ENCODE measurements around the gene WBP1L. TPM values are rescaled to one million over a fixed set of nuclear protein-coding genes. Genes with fewer than 3 reads are reported as not detected.

WBP1L gene
- total RNA-seq, 2 experiments from 2014 or later: 17.6 to 24.4 TPM

DNA sequence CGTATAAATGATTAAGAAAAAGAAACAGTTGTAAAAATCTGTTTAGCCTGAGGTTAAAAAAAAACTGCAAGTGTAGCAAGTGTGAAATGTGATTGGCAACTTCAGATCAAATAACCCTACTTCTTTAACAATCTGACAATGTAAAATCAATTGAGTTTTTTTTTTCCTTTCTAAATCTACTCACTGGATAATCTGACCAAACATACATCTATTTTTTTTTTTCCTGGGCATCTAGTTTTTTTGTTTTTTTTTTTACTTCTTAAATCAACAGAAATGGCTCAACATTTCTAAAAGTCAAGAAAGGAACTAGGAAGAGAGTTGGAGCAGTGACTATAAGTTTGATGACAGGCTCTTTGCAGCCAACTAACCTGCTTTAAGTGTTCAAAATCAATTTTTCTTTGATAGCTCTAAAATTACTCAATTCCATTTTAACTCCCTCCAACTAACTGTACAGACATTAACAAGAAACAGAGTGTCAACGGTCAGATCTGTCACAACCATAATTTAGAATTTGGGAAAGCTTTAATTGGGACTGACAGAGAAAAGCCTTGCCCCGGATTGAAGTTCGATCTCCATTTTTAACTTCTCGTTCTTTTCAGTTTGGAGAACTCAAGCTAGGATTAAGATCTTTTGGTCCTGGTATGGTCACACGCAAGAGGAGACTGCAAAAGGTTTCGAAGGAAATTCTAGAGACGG is 30.8 kb upstream of the WBP1L start:
- ChIA-PET CTCF (ENCODE audit: unreplicated experiment) (interaction anchor here (1.1 kb wide), 1 partner anchor 69 kb away, joined by 3 read pairs; the partner anchor contains the start of gene TRIM8), POLR2A (interaction anchor here (0.6 to 2.5 kb wide), 17 partner anchors 10 to 1293 kb away, joined by 3 to 10 read pairs (median 5); partner anchors contain the start of genes TRIM8 and WBP1L)
- intact Hi-C loops (cut with micrococcal nuclease; ENCODE audit: unreplicated experiment): loop anchor here (1.0 to 10.0 kb wide), 4 partner anchors 51 to 598 kb away; partner anchors contain the start of genes ACTR1A and SUFU
- no peaks in the 10 kb centered on the region for H3K9me3 ChIP-seq (ENCODE audit: low read length)
- DNase-seq (ENCODE audit: low spot score): no peak
- H3K79me2 ChIP-seq (ENCODE audit: insufficient read depth, low read depth, low read length): peaks cover 77% of the 10 kb centered on the region
- H3K27ac ChIP-seq (ENCODE audit: low read depth, low read length, poor library complexity, severe bottlenecking): peak overlapping the region; percentile 84
- peak overlapping the region; percentile 90; the same call in 1 of the 2 replicates for H2AFZ ChIP-seq (ENCODE audit: low read length)
- H3K36me3 ChIP-seq (ENCODE audit: insufficient read depth, low read length): peaks cover 12% of the 10 kb centered on the region; the same call in 1 of the 2 replicates
- H4K20me1 ChIP-seq (ENCODE audit: insufficient read depth, low read length): peaks cover 3% of the 10 kb centered on the region; the same call in 1 of the 2 replicates
- H3K9me2 ChIP-seq (ENCODE audit: insufficient read depth, low read length): no peaks in the 10 kb centered on the region
- TF ChIP-seq EZH2phosphoT487 (IDR thresholded peaks at IDR 0.05; ENCODE audit: borderline replicate concordance, low read depth, low read length): no peak
- no peak for TF ChIP-seq CTCF (conservative IDR thresholded peaks at IDR 0.05; ENCODE audit: low read length)
- peaks cover 55% of the 10 kb centered on the region for H3K4me1 ChIP-seq (ENCODE audit: insufficient read depth, low read length, poor library complexity, severe bottlenecking)
- H3K4me2 ChIP-seq (ENCODE audit: low read length): peak overlapping the region; percentile 80
- H3K4me3 ChIP-seq (ENCODE audit: low read depth, low read length, poor library complexity, severe bottlenecking): peak overlapping the region; percentile 77
- TSS peak; percentile 61 for BruUV-seq (replicated peaks)

DNA sequence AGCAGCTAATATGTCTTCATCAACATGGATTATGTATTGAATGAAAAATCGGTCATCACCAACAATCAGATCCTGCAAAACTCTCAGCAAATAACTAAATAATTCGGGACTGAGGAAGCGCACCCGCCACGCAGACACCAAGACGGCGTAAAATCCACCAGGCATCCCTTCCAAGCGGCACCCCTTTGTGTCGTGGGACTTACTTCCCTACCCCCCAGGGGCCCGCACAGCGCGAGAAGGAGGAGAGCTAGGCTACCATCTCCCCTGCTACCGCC is 30.3 kb upstream of the WBP1L start:
- no TSS peak for BruUV-seq (replicated peaks)
- H3K79me2 ChIP-seq (ENCODE audit: insufficient read depth, low read depth, low read length): peaks cover 75% of the 10 kb centered on the region
- TF ChIP-seq EZH2phosphoT487 (IDR thresholded peaks at IDR 0.05; ENCODE audit: borderline replicate concordance, low read depth, low read length): no peak
- no peak for TF ChIP-seq CTCF (conservative IDR thresholded peaks at IDR 0.05; ENCODE audit: low read length)

More for the DNA sequence above, 30.3 kb upstream of the WBP1L start:
- intact Hi-C loops (cut with micrococcal nuclease; ENCODE audit: unreplicated experiment): loop anchor here (1.0 to 10.0 kb wide), 4 partner anchors 51 to 599 kb away; partner anchors contain the start of genes ACTR1A and SUFU
- no peak for DNase-seq (ENCODE audit: low spot score)
- Histone ChIP-seq H3K27ac (ENCODE audit: low read depth, low read length, poor library complexity, severe bottlenecking) (peak overlapping the region; percentile 84), H3K36me3 (ENCODE audit: insufficient read depth, low read length) (peaks cover 16% of the 10 kb centered on the region; the same call in 1 of the 2 replicates), H3K4me1 (ENCODE audit: insufficient read depth, low read length, poor library complexity, severe bottlenecking) (peaks cover 60% of the 10 kb centered on the region), H3K4me3 (ENCODE audit: low read depth, low read length, poor library complexity, severe bottlenecking) (peak overlapping the region; percentile 77), H2AFZ (ENCODE audit: low read length) (peak overlapping the region; percentile 61; the same call in 1 of the 2 replicates), H3K9me3 (ENCODE audit: low read length) (no peaks in the 10 kb centered on the region), H3K9me2 (ENCODE audit: insufficient read depth, low read length) (no peaks in the 10 kb centered on the region), H3K4me2 (ENCODE audit: low read length) (peak overlapping the region; percentile 80), H4K20me1 (ENCODE audit: insufficient read depth, low read length) (peaks cover 4% of the 10 kb centered on the region; the same call in 1 of the 2 replicates)
- ChIA-PET POLR2A (interaction anchor here (0.6 to 2.5 kb wide), 15 partner anchors 10 to 1294 kb away, joined by 3 to 14 read pairs (median 5); partner anchors contain the start of genes TRIM8 and WBP1L), CTCF (ENCODE audit: unreplicated experiment) (interaction anchor here (0.6 to 1.1 kb wide), 3 partner anchors 49 to 93 kb away, joined by 3 read pairs; partner anchors contain the start of gene TRIM8)
